ENCODE measurements around the gene COG5. TPM values are rescaled to one million over a fixed set of nuclear protein-coding genes. Genes with fewer than 3 reads are reported as not detected.
A peak's percentile ranks its signal among the peaks of the same experiment; 100 is the strongest.

COG5 gene
- total RNA-seq, 1 experiment from 2014 or later, result 32.2 TPM

DNA sequence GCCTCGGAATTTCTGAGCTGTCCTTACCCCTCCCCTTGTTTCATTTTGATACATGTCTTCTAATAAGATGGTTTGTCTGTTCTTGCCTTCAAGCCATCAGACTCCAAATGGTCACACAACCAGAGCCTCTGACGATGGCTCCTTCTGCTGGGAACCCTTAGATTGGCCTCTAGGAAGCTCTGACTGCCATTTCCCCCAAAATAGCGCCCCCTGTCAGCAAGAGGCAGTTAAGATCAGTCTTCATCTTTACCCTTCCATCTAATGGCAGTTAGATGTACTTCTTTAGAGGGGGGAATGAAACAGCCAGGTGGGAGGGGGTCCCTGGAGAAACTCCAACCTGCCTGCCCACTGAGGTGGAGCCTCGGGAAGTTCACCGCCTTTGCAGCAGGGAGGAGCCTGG lies 179.7 kb downstream of the COG5 start:
- no peaks in the 10 kb centered on the region for H3K4me1 ChIP-seq (ENCODE audit: insufficient read depth, low read length, poor library complexity, severe bottlenecking)
- no peaks in the 10 kb centered on the region for H3K9me3 ChIP-seq (ENCODE audit: low read depth, low read length, poor library complexity, severe bottlenecking)
- no TSS peak for BruUV-seq (replicated peaks)
- TF ChIP-seq EZH2 (IDR thresholded peaks at IDR 0.05; ENCODE audit: borderline replicate concordance, low read depth, low read length, poor library complexity, severe bottlenecking), result no peak
- TF ChIP-seq, protein P1, sequence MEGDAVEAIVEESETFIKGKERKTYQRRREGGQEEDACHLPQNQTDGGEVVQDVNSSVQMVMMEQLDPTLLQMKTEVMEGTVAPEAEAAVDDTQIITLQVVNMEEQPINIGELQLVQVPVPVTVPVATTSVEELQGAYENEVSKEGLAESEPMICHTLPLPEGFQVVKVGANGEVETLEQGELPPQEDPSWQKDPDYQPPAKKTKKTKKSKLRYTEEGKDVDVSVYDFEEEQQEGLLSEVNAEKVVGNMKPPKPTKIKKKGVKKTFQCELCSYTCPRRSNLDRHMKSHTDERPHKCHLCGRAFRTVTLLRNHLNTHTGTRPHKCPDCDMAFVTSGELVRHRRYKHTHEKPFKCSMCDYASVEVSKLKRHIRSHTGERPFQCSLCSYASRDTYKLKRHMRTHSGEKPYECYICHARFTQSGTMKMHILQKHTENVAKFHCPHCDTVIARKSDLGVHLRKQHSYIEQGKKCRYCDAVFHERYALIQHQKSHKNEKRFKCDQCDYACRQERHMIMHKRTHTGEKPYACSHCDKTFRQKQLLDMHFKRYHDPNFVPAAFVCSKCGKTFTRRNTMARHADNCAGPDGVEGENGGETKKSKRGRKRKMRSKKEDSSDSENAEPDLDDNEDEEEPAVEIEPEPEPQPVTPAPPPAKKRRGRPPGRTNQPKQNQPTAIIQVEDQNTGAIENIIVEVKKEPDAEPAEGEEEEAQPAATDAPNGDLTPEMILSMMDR (conservative IDR thresholded peaks at IDR 0.05; ENCODE audit: low read depth, low read length), result peak; percentile 44
- intact Hi-C loops (cut with micrococcal nuclease; ENCODE audit: unreplicated experiment), result no loop called here
- ChIA-PET CTCF (no interaction called here), POLR2A (ENCODE audit: low non-redundant PET) (no interaction called here)
- no peaks in the 10 kb centered on the region for H3K27me3 ChIP-seq (replicated peaks; ENCODE audit: insufficient read depth, low read depth, low read length, poor library complexity)
- peak; percentile 10 for DNase-seq (ENCODE audit: low spot score)
- no peaks in the 10 kb centered on the region for H3K36me3 ChIP-seq (ENCODE audit: insufficient read depth, low read length, poor library complexity, severe bottlenecking)
- no peak overlapping the region for H3K27ac ChIP-seq (ENCODE audit: low read depth, low read length, poor library complexity, severe bottlenecking)
- H3K4me3 ChIP-seq (ENCODE audit: low read depth, low read length, poor library complexity, severe bottlenecking), result no peak overlapping the region

DNA sequence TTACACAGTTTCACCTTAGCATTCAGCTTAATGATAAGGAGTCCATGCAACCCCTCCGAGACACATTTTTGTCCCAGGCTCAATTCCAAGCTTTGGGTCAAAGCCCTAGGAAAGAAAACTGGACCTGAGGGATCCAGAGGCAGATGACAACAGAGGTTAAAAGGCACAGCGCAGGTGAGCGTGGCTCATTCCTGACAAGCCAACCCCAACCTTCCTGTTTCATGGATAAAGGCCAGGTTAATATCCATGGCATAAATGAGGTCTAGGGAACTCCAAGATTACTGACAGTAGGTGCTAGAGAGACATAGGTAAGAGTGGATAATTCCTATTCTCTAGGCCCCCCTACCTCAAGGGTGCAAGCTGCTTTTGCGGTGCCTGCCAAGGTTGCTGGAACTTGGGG lies 180.5 kb downstream of the COG5 start:
- intact Hi-C loops (cut with micrococcal nuclease; ENCODE audit: unreplicated experiment), result no loop called here
- CTCF ChIA-PET, result no interaction called here
- no peaks in the 10 kb centered on the region for H3K4me1 ChIP-seq (ENCODE audit: insufficient read depth, low read length, poor library complexity, severe bottlenecking)

DNA sequence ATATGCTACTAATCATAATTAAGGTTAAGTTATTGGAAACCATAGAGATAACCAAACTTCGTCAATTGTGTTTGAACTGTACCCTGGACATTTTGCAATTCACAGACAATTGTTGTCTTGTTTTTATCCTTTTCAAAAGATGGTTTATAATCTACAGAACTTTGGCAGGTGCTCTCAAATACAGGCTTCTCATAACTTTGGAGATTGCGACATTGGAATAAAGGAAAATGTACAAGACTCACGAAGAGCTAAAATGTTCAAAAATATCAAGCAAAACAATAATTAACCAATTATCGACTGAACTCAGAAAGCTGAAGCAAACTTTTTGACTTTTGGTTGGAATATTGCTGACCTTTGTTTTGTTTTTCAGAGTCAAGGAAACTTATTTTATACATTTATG lies 182.3 kb downstream of the COG5 start:
- no peaks in the 10 kb centered on the region for H3K27me3 ChIP-seq (replicated peaks; ENCODE audit: insufficient read depth, low read depth, low read length, poor library complexity)
- no peak for DNase-seq (ENCODE audit: low spot score)
- H3K27ac ChIP-seq (ENCODE audit: low read depth, low read length, poor library complexity, severe bottlenecking), result no peak overlapping the region
- H3K9me3 ChIP-seq (ENCODE audit: low read depth, low read length, poor library complexity, severe bottlenecking), result no peaks in the 10 kb centered on the region
- TF ChIP-seq, protein P1 (conservative IDR thresholded peaks at IDR 0.05; ENCODE audit: low read depth, low read length), result no peak
- no peak for TF ChIP-seq EZH2 (IDR thresholded peaks at IDR 0.05; ENCODE audit: borderline replicate concordance, low read depth, low read length, poor library complexity, severe bottlenecking)
- ChIA-PET CTCF (no interaction called here), POLR2A (ENCODE audit: low non-redundant PET) (no interaction called here)
- no peak overlapping the region for H3K4me3 ChIP-seq (ENCODE audit: low read depth, low read length, poor library complexity, severe bottlenecking)
- BruUV-seq (replicated peaks), result no TSS peak
- no peaks in the 10 kb centered on the region for H3K36me3 ChIP-seq (ENCODE audit: insufficient read depth, low read length, poor library complexity, severe bottlenecking)
- intact Hi-C loops (cut with micrococcal nuclease; ENCODE audit: unreplicated experiment), result no loop called here
- H3K4me1 ChIP-seq (ENCODE audit: insufficient read depth, low read length, poor library complexity, severe bottlenecking), result no peaks in the 10 kb centered on the region

More for the DNA sequence above, 180.5 kb downstream of the COG5 start:
- H3K27ac ChIP-seq (ENCODE audit: low read depth, low read length, poor library complexity, severe bottlenecking), result no peak overlapping the region
- TF ChIP-seq EZH2 (IDR thresholded peaks at IDR 0.05; ENCODE audit: borderline replicate concordance, low read depth, low read length, poor library complexity, severe bottlenecking), result no peak
- TF ChIP-seq, protein P1 (conservative IDR thresholded peaks at IDR 0.05; ENCODE audit: low read depth, low read length), result no peak
- H3K4me3 ChIP-seq (ENCODE audit: low read depth, low read length, poor library complexity, severe bottlenecking), result no peak overlapping the region
- no peaks in the 10 kb centered on the region for H3K27me3 ChIP-seq (replicated peaks; ENCODE audit: insufficient read depth, low read depth, low read length, poor library complexity)
- BruUV-seq (replicated peaks), result no TSS peak
- POLR2A ChIA-PET (ENCODE audit: low non-redundant PET), result no interaction called here
- no peaks in the 10 kb centered on the region for H3K36me3 ChIP-seq (ENCODE audit: insufficient read depth, low read length, poor library complexity, severe bottlenecking)
- H3K9me3 ChIP-seq (ENCODE audit: low read depth, low read length, poor library complexity, severe bottlenecking), result no peaks in the 10 kb centered on the region
- no peak for DNase-seq (ENCODE audit: low spot score)
